HG03558 (cell line): ENCODE data around the gene APOBR.

Experiments used
- ATAC-seq: cut with Tn5 transposase; IDR thresholded peaks from one replicate; pipeline ENCODE4 v1.9.1; 2021; ENCODE audit warnings: moderate number of reproducible peaks; ENCODE audit not compliant: unreplicated experiment; ENCODE audit errors: extremely low read depth

APOBR gene

DNA sequence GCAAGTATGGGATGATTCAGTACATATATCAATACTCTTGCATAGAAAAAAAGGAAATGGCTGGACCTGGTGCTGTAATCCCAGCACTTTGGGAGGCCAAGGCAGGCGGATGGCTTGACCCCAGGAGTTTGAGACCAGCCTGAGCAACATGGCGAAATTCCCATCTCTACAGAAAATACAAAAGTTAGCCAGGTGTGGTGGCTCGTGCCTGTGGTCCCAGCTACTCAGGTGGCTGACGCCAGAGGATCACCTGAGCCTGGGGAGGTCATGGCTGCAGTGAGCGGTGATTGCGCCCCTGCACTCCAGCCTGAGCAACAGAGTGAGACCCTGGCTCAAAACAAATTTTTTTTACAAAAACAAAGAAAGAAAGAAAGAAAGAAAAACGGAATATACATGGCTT, 52.2 kb downstream of the APOBR start:
- no peak for ATAC-seq

DNA sequence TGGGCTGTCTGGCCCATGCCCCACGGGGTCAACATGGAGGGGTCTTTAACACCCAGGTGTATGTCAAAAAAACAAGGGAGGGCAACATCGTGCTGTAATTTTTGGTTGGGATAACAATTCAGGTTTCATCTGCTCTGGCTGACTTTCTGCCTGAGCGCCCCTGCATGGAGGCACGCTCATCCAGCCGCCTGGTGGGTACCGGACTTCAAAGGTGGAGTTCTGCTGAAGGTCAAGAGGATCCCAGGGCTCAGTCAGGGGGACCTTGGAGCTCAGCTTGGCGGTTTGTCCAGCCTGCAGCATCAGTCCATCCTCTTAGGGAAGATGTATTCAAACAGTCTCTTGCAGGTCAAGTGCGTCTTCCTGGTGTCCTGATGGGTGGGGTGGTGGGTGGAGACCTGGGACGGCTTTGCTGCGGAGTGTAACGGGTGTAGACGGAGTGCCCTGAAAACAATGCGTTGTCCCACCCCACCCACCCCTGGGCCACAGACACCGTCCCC, 53.9 kb downstream of the APOBR start:
- no peak for ATAC-seq
